Activated naive CD4-positive, alpha-beta T cell treated with anti-CD3 and anti-CD28 coated beads, Interleukin-2, amount 10 ng/mL, durations not matched to agents 7 days and 5 days (primary cell): ENCODE results near the gene MGLL.

Experiments used
- CTCF ChIA-PET: fragments of 350-600 bp; sonication (Branson Sonifier 250); formaldehyde crosslinking; loops from one replicate; lab custom pipeline; 2021; ENCODE audit warnings: antibody characterized with exemption; lab: Charles Lee
- DNase-seq: peaks from one replicate; pipeline ENCODE4 v3.0.0-alpha.2; 2020
- H3K27ac Mint-ChIP-seq: one replicate; pipeline ENCODE4 v1.8.0; 2021; ENCODE audit warnings: mild to moderate bottlenecking, moderate library complexity, mixed read lengths
- H3K27me3 Mint-ChIP-seq: one replicate; pipeline ENCODE4 v1.8.0; 2021; ENCODE audit warnings: mild to moderate bottlenecking, mixed read lengths
- H3K36me3 Mint-ChIP-seq: one replicate; pipeline ENCODE4 v1.8.0; 2021; ENCODE audit warnings: mixed read lengths
- H3K4me1 Mint-ChIP-seq: one replicate; pipeline ENCODE4 v1.8.0; 2021; ENCODE audit warnings: mixed read lengths
- H3K4me3 Mint-ChIP-seq: one replicate; pipeline ENCODE4 v1.8.0; 2021; ENCODE audit warnings: mild to moderate bottlenecking, moderate library complexity, mixed read lengths
- H3K9me3 Mint-ChIP-seq: one replicate; pipeline ENCODE4 v1.8.0; 2021; ENCODE audit warnings: mixed read lengths

MGLL gene

DNA sequence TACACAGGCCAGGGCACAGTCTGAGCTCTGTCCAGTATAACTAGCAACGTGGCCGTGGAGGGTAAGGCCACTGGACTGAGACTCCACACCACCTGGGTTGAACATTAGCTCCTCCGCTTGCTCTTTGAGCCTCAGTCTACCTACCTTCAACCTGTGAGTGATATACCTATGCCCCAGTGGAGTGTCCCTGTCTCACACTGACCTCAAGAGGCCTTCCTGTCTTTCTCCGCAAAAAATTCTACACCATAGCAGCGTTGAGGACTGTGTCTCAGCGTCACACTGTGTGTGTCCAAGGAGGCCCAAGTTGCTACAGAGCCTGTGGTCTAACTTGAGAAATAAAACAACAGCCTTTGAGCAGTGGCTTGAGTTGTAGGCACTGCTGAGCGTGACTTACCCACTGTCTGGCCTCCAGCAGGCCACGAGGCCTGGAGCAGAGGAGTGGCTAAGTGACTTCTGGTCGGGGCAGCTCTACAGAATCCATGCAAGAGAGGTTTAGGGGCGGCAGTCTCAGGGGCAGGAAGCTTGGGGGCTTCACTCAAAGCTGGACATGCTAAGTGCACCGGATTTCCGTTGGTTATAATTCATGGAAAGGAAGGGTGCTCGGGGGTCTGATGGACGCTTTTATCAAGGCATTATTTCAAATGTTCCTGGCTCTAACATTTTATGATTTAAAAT, 2.0 kb upstream of the MGLL start:
- CTCF ChIA-PET, result interaction anchor here (1.0 to 2.0 kb wide), 2 partner anchors 33 to 74 kb away, joined by 3 to 10 read pairs; no protein-coding TSS in a partner anchor
- Mint-ChIP-seq H3K4me1 (peaks cover 9% of the 10 kb centered on the region), H3K4me3 (no peak overlapping the region), H3K36me3 (no peaks in the 10 kb centered on the region), H3K9me3 (peaks cover 1% of the 10 kb centered on the region), H3K27me3 (peaks cover 69% of the 10 kb centered on the region), H3K27ac (no peak overlapping the region)
- no peak for DNase-seq

DNA sequence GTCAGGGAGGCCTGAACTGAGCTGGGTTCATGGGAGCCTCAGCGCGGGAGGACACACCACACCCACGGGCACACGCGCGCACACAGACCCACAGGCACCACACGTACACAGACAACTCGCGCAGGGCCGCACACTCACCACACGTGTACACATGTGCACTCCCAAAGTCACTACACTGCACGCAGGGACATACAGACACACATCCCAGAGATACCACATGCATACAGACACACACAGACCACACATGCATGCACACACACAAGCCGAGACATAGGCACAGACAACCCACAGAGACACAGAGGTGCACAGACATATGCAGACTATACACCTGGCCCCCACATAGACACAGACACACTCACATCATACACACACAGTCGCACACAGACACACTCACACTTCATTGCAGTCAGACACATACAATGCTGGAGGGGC, 1.1 kb upstream of the MGLL start:
- Mint-ChIP-seq H3K27ac (no peak overlapping the region), H3K4me3 (peak overlapping the region; percentile 53), H3K9me3 (peaks cover 1% of the 10 kb centered on the region), H3K27me3 (peaks cover 73% of the 10 kb centered on the region), H3K36me3 (no peaks in the 10 kb centered on the region), H3K4me1 (peaks cover 9% of the 10 kb centered on the region)
- CTCF ChIA-PET, result interaction anchor here (0.9 to 2.0 kb wide), 2 partner anchors 12 to 32 kb away, joined by 3 to 13 read pairs; no protein-coding TSS in a partner anchor
- no peak for DNase-seq

GRCh38 chr3:127822682-127823425, 539 bp upstream of the MGLL start:
- peaks cover 9% of the 10 kb centered on the region for H3K4me1 Mint-ChIP-seq
- peaks cover 73% of the 10 kb centered on the region for H3K27me3 Mint-ChIP-seq

GRCh38 chr3:127821394-127821793, 921 bp downstream of the MGLL start:
- no peaks in the 10 kb centered on the region for H3K36me3 Mint-ChIP-seq
- H3K27ac Mint-ChIP-seq, result no peak overlapping the region
- no peaks in the 10 kb centered on the region for H3K9me3 Mint-ChIP-seq
- DNase-seq, result no peak
- H3K27me3 Mint-ChIP-seq, result peaks cover 77% of the 10 kb centered on the region
- H3K4me3 Mint-ChIP-seq, result no peak overlapping the region
- CTCF ChIA-PET, result interaction anchor here (1.0 to 1.4 kb wide), 4 partner anchors 10 to 125 kb away, joined by 3 to 5 read pairs (median 3); no protein-coding TSS in a partner anchor
- peaks cover 9% of the 10 kb centered on the region for H3K4me1 Mint-ChIP-seq

More at GRCh38 chr3:127822682-127823425, 539 bp upstream of the MGLL start:
- Mint-ChIP-seq H3K4me3 (peak overlapping the region; percentile 73), H3K36me3 (no peaks in the 10 kb centered on the region), H3K9me3 (peaks cover 1% of the 10 kb centered on the region), H3K27ac (no peak overlapping the region)
- CTCF ChIA-PET, result interaction anchor here (0.9 to 2.0 kb wide), 4 partner anchors 10 to 34 kb away, joined by 3 to 13 read pairs (median 4); no protein-coding TSS in a partner anchor
- no peak for DNase-seq

DNA sequence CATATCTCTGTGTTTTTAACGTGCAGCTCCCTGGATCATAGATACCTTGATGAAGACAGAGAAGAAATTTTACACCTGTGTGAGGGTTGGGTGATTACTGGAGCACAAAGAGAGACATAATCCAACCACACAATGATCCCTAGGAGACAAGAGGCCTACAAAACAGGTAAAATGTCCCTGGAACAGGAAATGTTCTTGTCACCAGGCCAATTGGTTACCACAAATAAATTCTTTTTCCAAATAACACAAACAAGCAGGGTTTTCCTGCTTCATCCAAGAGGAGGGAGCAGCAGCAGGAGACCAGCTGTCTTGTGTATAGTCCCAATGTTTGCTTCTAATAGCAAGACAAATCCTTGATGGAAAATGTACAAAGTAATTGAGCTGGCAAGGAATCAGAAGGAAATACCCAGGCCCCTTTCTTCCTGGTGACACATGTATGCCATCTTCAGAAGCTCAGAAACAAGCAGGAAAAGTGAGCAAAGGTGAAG, 1.4 kb downstream of the MGLL start:
- DNase-seq, result no peak
- H3K27ac Mint-ChIP-seq, result no peak overlapping the region
- H3K36me3 Mint-ChIP-seq, result no peaks in the 10 kb centered on the region
- peaks cover 77% of the 10 kb centered on the region for H3K27me3 Mint-ChIP-seq
- H3K4me3 Mint-ChIP-seq, result no peak overlapping the region
- H3K9me3 Mint-ChIP-seq, result no peaks in the 10 kb centered on the region
- H3K4me1 Mint-ChIP-seq, result peaks cover 9% of the 10 kb centered on the region
- CTCF ChIA-PET, result interaction anchor here (0.9 to 1.2 kb wide), 4 partner anchors 10 to 125 kb away, joined by 3 to 5 read pairs (median 3); no protein-coding TSS in a partner anchor

DNA sequence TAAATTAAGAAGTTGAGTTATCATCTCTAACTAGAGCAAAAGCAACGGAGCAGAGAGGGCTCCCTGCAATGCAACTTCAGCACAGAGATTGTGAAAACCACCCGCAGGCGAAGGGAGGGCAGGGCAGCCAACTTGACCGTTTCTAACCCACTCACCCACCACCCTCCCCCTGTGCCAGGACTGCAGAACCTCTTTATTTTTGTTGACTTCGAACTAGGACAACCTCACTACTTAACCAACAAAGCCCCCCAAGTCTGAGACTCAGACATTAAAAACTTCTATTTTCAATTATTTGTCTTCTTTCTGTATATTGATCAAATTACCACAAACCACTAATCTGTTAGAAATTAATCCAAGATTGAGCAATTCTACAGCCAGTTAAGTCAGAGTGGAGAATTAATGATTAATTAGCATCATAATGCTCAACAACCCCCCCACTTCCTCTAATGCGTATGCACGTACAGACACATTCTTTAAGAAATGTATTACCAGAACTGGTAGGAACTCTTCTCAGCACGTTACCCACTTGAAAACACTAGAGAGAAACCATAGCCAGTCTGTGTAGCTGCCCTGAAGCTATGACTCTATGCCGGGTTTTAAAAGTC, 2.0 kb downstream of the MGLL start:
- H3K4me1 Mint-ChIP-seq, result peaks cover 9% of the 10 kb centered on the region
- H3K9me3 Mint-ChIP-seq, result no peaks in the 10 kb centered on the region
- DNase-seq, result no peak
- H3K36me3 Mint-ChIP-seq, result no peaks in the 10 kb centered on the region
- CTCF ChIA-PET, result interaction anchor here (0.9 to 1.1 kb wide), 3 partner anchors 11 to 125 kb away, joined by 3 to 5 read pairs (median 3); no protein-coding TSS in a partner anchor
- H3K27me3 Mint-ChIP-seq, result peaks cover 78% of the 10 kb centered on the region
- no peak overlapping the region for H3K4me3 Mint-ChIP-seq
- H3K27ac Mint-ChIP-seq, result no peak overlapping the region

GRCh38 chr3:127819656-127820055, 2.7 kb downstream of the MGLL start:
- CTCF ChIA-PET, result no interaction called here
- H3K4me1 Mint-ChIP-seq, result peaks cover 9% of the 10 kb centered on the region

DNA sequence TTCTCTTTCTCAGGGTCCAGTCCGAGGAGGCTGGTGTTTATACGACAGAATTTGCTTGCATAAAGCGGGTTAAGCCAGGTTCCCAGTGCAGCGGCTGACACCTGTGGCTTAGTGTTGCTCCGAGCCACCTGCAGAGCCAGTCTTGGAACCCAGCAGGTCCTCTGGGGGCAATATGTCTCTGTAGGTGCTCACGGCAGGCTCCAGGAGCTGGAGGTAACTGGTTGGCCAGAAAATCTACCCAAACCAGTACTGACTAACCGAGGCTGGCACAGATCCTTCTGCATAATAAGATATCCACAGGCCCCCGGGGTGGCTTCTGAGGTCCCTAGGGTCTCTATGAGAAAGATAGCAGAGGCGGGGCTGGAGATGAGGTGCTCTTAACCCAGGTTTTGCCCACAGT, 3.2 kb downstream of the MGLL start:
- no peak for DNase-seq
- Mint-ChIP-seq H3K9me3 (no peaks in the 10 kb centered on the region), H3K4me1 (peaks cover 9% of the 10 kb centered on the region), H3K36me3 (no peaks in the 10 kb centered on the region), H3K4me3 (no peak overlapping the region), H3K27ac (no peak overlapping the region), H3K27me3 (peaks cover 69% of the 10 kb centered on the region)
- CTCF ChIA-PET, result no interaction called here

More at GRCh38 chr3:127819656-127820055, 2.7 kb downstream of the MGLL start:
- Mint-ChIP-seq H3K27me3 (peaks cover 75% of the 10 kb centered on the region), H3K36me3 (no peaks in the 10 kb centered on the region), H3K9me3 (no peaks in the 10 kb centered on the region), H3K27ac (no peak overlapping the region), H3K4me3 (no peak overlapping the region)
- no peak for DNase-seq

DNA sequence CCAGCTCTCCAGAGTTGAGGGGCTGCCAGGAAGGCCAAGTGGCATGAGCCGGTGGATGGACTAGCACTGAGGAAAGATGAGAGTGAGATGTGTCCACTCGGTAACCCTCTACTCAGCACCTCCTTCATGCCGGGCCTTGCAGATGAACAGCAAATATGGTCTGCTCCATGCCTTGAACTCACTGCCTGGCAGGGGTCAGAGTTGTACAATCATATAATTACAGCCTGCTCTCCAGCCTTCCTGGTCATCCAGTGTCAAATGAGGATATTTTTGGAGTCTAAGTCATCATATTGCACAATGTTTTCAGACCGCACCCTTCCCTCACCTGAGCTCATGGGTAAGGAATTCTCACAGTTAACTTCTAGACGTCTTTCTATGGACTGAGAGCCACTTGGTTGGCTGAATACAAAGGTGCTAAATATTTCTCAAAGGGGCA, 4.9 kb downstream of the MGLL start:
- peaks cover 70% of the 10 kb centered on the region for H3K27me3 Mint-ChIP-seq
- no peaks in the 10 kb centered on the region for H3K36me3 Mint-ChIP-seq
- peaks cover 4% of the 10 kb centered on the region for H3K4me1 Mint-ChIP-seq
- no peak overlapping the region for H3K4me3 Mint-ChIP-seq
- CTCF ChIA-PET, result interaction anchor here (0.9 kb wide), 1 partner anchor 26 kb away, joined by 4 read pairs; no protein-coding TSS in a partner anchor
- no peak overlapping the region for H3K27ac Mint-ChIP-seq
- DNase-seq, result no peak
- H3K9me3 Mint-ChIP-seq, result no peaks in the 10 kb centered on the region

GRCh38 chr3:127816783-127817405, 5.4 kb downstream of the MGLL start:
- DNase-seq, result no peak
- Mint-ChIP-seq H3K4me3 (no peak overlapping the region), H3K27me3 (peaks cover 70% of the 10 kb centered on the region), H3K9me3 (no peaks in the 10 kb centered on the region), H3K4me1 (no peaks in the 10 kb centered on the region), H3K27ac (no peak overlapping the region), H3K36me3 (no peaks in the 10 kb centered on the region)
- CTCF ChIA-PET, result interaction anchor here (0.9 kb wide), 1 partner anchor 26 kb away, joined by 4 read pairs; no protein-coding TSS in a partner anchor

- H3K36me3 Mint-ChIP-seq, result no peaks in the 10 kb centered on the region
- H3K9me3 Mint-ChIP-seq, result no peaks in the 10 kb centered on the region
- H3K4me3 Mint-ChIP-seq, result no peak overlapping the region
- CTCF ChIA-PET, result interaction anchor here (0.9 kb wide), 1 partner anchor 25 kb away, joined by 4 read pairs; no protein-coding TSS in a partner anchor
- no peak overlapping the region for H3K27ac Mint-ChIP-seq
- peaks cover 69% of the 10 kb centered on the region for H3K27me3 Mint-ChIP-seq
- no peaks in the 10 kb centered on the region for H3K4me1 Mint-ChIP-seq
- DNase-seq, result no peak
These were observed 6.4 kb downstream of the MGLL start for GRCh38 chr3:127815641-127816605.

DNA sequence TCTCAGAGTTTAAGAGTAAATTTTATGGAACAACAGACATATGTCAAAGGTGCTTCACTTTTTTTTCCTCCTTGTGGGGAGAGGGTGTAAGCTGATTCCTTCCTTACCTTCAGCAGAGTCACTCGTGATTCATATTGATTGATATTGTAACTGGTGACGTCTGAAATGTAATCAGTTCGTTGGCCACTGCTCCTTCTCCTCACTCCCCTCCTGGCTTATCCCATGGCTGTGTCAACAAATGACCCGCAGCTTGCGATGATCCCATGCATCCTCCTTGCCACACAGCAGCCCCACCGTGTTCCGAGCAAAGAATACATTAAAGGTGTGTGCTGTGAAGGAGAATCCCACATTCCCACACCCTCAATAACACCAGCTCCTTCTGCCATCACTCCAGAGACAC, 7.3 kb downstream of the MGLL start:
- CTCF ChIA-PET, result no interaction called here
- Mint-ChIP-seq H3K36me3 (no peaks in the 10 kb centered on the region), H3K4me1 (no peaks in the 10 kb centered on the region), H3K27ac (no peak overlapping the region), H3K4me3 (no peak overlapping the region), H3K27me3 (peaks cover 69% of the 10 kb centered on the region), H3K9me3 (no peaks in the 10 kb centered on the region)
- DNase-seq, result no peak
